SH-SY5Y (cell line): ENCODE measurements around the gene SDHD.

Experiments
- GATA2 ChIP-seq: IDR thresholded peaks from 2 replicates; pipeline ENCODE4 v1.6.1; 2011; ENCODE audit warnings: mild to moderate bottlenecking, low read depth, low read length
- GATA3 ChIP-seq: IDR thresholded peaks from 2 replicates; pipeline ENCODE4 v1.6.1; 2011; ENCODE audit warnings: low read depth, mild to moderate bottlenecking, low read length, moderate library complexity

SDHD gene

DNA sequence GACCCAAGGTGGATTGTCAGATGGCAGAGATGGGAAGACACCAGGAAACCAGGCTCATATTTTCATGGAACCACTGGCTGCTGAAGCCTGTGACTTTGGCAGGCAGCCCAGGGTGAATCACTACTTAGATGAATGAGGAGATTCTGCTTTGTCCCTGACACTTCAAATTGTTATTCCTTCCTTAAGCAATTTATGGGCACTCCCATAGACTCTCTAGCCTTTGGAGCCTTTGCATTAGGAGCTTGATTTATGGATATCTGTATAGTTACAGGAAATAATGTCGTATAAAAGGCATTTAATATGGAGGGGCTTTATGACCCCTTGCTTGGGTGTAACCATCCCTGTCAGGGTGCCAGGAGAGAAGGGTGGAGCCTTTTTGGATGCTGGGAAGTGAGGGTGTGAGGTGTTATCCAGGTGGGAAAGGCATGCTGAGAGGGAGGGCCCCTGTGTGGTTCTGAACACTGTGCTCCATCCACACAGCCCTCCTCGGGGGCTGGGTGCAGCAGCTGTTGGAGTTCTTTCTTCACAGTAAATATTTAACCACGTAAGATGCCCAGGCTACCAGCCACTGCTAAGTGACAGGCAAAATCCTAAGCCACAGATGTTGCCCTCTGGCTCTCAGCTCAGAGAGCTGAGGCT, 41.9 kb downstream of the SDHD start:
- TF ChIP-seq GATA2 (no peak), GATA3 (no peak)

DNA sequence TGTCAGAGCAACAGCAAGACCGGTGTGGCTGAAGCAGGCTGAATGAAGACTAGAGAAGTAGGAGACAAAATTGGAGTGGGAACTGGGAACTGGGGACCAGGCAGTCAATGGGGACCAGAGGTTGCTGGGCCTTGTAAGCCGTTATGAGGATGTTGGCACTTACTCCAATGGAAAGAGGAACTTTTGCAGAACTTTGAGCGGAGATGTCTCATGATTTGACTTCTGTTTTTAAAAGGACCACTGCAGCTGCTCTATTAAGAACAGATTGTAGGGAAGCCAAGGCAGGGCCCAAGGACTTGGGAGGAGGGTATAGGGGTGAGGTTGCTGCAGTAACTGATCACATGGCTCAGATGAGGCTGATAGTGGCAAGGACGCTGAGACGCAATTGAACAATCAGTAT, 43.0 kb downstream of the SDHD start:
- TF ChIP-seq GATA3 (no peak), GATA2 (no peak)

DNA sequence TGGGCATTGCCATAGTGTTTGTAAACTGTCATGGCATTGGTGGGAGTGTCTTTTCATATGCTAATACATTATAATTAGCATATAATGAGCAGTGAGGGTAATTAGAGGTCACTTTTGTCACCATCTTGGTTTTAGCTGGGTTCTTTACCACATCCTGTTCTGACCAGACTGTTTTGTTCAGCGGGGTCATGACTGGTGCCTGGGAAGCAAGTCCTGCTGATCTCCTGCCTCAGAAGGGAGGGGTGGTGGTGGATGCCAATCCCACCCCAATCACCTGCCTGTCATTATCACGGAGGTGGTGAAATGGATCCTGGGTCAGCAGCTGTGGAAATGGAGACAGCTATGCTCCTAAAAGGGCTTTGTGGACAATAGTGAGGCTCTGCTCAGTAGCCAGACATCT, 46.1 kb downstream of the SDHD start:
- TF ChIP-seq GATA3 (no peak), GATA2 (no peak)

DNA sequence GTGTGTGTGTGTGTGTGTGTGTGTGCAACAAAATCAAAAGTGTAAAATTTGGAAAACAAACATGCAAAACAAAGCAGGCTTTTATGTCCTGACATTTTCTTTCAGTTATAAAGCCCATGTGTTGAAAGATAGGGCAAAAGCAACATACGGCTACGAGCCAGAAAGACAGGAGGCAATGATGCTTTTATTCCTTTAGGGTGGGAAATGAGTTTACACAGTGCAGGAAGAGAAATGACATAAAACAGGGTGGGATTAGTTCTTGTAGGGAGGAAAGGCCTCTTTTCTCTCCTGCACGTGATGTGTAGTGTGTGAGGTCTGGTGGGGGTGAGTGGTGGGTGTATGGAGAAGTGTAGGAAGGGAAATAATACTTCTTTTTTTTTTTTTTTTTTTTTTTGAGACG, 47.8 kb downstream of the SDHD start:
- TF ChIP-seq GATA3, result no peak
- no peak for TF ChIP-seq GATA2

DNA sequence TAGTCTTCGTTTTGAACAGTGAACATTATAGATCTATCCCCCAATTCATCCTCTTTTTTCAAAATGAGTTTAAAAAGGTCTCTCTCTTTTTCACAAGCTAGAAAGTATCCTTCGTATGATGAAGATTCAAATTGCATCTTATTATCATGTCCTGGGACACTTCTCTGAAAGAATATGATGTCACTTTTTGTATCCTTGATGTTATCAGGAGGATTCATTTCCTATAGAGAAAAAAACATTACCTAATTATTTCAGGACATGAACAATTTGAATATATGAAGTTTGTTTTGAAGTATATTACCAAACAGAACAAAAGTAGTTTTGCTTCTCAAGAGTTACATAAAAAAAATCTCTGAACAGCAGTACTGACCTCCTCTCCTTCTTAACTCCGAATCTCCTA, 56.9 kb downstream of the SDHD start:
- no peak for TF ChIP-seq GATA2
- no peak for TF ChIP-seq GATA3
